Measurements from ENCODE around the gene RASSF8. TPM values are rescaled to one million over a fixed set of nuclear protein-coding genes. Genes with fewer than 3 reads are reported as not detected.
A peak's percentile ranks its signal among the peaks of the same experiment; 100 is the strongest.

RASSF8 gene, protein sequence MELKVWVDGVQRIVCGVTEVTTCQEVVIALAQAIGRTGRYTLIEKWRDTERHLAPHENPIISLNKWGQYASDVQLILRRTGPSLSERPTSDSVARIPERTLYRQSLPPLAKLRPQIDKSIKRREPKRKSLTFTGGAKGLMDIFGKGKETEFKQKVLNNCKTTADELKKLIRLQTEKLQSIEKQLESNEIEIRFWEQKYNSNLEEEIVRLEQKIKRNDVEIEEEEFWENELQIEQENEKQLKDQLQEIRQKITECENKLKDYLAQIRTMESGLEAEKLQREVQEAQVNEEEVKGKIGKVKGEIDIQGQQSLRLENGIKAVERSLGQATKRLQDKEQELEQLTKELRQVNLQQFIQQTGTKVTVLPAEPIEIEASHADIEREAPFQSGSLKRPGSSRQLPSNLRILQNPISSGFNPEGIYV
- total RNA-seq (2014; rRNA removed; shearing (Covaris generic)) = 22.9 and 34.3 TPM in 2 replicates

DNA sequence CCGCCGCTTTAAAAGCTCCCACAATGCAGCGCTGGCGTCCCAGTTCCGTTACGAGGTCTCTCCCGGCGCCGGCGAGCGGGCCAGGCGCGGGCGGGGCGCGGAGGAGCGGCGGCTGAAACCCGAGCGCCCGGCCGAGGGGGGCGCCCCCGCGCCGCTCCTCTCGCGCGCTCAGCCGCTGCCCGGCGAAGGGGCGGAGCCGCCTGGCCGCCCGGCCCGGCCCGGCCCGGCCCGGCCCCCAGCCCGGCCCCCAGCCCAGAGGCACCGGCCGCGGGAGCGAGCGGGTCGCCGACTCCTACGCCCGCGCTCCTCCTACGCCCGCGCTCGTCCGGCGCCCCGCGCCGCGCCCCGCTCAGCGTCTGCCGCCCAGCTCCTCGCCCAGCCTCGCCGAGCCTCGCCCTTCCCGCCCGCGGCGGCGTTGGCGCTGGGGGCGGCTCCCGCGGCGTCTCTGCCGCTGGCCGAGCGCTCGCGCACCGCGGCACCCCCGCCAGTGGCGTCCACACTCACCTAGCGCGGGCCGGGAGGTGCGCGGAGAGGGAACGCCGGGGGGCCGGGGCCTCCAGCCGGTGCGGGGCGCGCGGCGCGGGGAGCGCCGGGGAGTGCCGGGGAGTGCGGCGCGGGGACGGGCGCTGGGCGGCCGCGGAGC, at the start of gene RASSF8:
TSS of gene RASSF8 (plus strand) at position 255 of the 643 bp plus-strand sequence. CDS start 96,662 bp downstream, outside the sequence.
- DNase-seq = peak; percentile 94
- Histone ChIP-seq H3K4me3 (ENCODE audit: insufficient read depth, low read depth, low read length) (peak within 1 kb of the TSS; percentile 63), H3K36me3 (replicated peaks; ENCODE audit: control insufficient read depth, insufficient read depth, low read length) (no peaks in the 10 kb centered on the region; the same call in 1 of the 2 replicates), H3K27me3 (ENCODE audit: control insufficient read depth, insufficient read depth, low read length) (no peaks in the 10 kb centered on the region)

DNA sequence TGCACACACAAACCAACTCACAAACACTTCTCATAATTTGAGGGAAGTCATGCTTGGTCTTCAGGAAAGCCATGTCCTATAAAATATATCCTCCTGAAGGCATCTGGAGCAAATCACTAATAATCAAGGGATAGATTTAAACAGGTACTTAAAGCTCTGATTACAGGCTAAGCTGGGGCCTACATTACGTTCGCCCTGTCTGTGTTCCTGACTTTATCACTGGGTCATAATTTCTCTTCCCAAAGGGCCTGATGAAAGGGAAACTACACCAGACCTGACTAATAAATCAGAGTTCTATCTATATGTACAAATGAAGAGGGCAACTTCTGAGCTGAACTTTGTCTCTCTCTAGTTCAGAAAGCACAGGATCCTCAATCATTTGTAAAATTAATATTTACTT, 43.9 kb upstream of the RASSF8 start:
- no peak overlapping the region for H3K4me3 ChIP-seq (ENCODE audit: insufficient read depth, low read depth, low read length)
- H3K27me3 ChIP-seq (ENCODE audit: control insufficient read depth, insufficient read depth, low read length) = no peaks in the 10 kb centered on the region
- no peaks in the 10 kb centered on the region for H3K36me3 ChIP-seq (replicated peaks; ENCODE audit: control insufficient read depth, insufficient read depth, low read length)
- DNase-seq = no peak

DNA sequence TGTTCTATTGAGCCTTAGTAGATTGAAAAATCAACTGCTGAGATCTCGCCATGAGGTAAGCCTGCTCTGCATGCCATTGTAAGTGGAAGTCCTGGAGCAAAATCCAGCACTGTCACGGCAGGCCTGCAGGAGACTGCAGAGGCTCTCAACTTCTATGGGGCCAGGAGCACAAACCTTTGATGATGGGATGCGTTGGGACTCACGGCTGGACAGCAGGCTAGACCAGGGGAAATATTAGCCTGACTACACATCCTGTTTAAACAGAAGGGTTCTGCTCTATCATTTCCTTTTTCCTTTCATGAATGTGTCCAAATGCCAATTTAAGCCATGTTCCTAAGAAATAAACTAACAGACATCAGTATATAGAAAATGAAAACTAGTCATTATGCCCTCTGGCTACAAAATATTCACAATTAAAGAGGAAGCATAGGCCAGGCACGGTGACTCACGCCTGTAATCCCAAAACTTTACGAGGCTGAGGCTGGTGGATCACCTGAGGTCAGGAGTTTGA, 33.9 kb upstream of the RASSF8 start:
- DNase-seq = no peak
- no peaks in the 10 kb centered on the region for H3K27me3 ChIP-seq (ENCODE audit: control insufficient read depth, insufficient read depth, low read length)
- H3K36me3 ChIP-seq (replicated peaks; ENCODE audit: control insufficient read depth, insufficient read depth, low read length) = no peaks in the 10 kb centered on the region
- H3K4me3 ChIP-seq (ENCODE audit: insufficient read depth, low read depth, low read length) = no peak overlapping the region

DNA sequence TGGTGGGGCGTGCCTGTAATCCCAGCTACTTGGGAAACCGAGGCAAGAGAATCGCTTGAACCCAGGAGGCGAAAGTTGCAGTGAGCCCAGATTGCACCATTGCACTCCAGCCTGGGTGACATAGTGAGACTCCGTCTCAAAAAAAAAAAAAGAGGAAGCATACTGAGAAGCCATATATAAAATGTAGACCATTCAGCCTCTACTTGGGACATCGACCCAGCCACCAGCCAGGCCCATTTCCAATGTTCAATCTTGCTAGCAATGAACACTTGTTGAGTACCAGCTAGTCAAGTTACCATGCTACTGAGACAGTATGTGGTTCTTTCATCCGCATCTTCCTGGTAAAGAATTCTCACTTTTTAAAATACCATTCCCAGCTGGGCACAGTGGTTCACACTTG, 33.4 kb upstream of the RASSF8 start:
- Histone ChIP-seq H3K36me3 (replicated peaks; ENCODE audit: control insufficient read depth, insufficient read depth, low read length) (no peaks in the 10 kb centered on the region), H3K27me3 (ENCODE audit: control insufficient read depth, insufficient read depth, low read length) (no peaks in the 10 kb centered on the region), H3K4me3 (ENCODE audit: insufficient read depth, low read depth, low read length) (no peak overlapping the region)
- DNase-seq = no peak

DNA sequence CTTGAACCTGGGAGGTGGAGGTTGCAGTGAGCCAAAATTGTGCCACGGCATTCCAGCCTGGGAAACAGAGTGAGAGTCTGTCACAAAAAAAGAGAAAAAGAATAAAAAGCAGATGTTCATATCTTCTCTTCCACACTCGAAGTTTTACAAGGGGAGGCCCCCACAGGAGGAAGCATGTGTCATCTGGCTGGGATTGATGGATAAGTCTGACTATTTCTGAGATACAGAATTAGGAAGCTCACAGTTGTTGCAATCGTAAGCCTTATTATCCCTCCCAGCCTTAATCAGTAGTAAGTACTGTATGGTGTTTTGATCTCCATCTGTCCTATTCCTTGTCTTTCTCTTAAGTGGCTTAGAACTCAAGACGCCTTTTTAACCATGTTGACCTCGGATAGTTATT, 31.9 kb upstream of the RASSF8 start:
- no peak for DNase-seq
- no peak overlapping the region for H3K4me3 ChIP-seq (ENCODE audit: insufficient read depth, low read depth, low read length)
- H3K36me3 ChIP-seq (replicated peaks; ENCODE audit: control insufficient read depth, insufficient read depth, low read length) = no peaks in the 10 kb centered on the region
- H3K27me3 ChIP-seq (ENCODE audit: control insufficient read depth, insufficient read depth, low read length) = no peaks in the 10 kb centered on the region

DNA sequence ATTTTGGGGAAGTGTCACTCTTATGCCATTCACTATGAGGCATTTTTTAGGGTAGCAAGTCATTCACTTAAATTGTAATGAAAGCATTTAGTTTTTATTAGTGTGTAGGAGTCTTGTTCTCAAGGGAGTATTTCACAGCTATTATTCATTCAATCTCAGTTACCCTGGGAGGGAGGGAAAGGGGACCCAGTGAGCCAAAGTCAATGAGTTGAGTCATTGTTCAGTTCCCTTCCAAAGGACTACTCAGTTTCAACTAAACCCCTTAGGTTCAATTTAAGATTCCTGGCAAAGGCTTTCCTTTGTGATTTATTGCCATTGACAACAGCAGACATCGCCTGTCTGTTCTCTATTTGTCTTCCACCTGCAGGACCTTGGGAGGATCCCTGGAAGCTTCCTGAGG, 29.3 kb upstream of the RASSF8 start:
- Histone ChIP-seq H3K4me3 (ENCODE audit: insufficient read depth, low read depth, low read length) (no peak overlapping the region), H3K36me3 (replicated peaks; ENCODE audit: control insufficient read depth, insufficient read depth, low read length) (no peaks in the 10 kb centered on the region), H3K27me3 (ENCODE audit: control insufficient read depth, insufficient read depth, low read length) (no peaks in the 10 kb centered on the region)
- DNase-seq = no peak

DNA sequence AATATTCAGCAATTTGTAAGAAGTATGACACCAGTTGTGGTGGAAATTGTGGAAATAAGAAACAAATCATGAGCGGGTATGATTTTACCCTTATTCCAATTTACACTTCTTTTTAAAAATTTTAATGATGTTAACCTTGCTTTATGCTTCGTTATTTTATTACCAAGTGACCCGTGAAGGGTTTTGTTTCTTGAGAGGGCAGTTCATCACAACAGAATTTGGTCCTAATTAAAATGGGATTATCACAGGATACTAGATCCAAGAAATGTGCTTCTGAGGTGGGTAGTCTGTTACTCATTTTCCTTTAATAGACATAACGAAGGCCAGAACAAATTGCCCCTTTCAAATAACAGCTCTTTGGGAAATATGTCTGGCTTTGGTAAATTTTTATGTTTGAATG, 25.5 kb upstream of the RASSF8 start:
- Histone ChIP-seq H3K36me3 (replicated peaks; ENCODE audit: control insufficient read depth, insufficient read depth, low read length) (no peaks in the 10 kb centered on the region), H3K27me3 (ENCODE audit: control insufficient read depth, insufficient read depth, low read length) (no peaks in the 10 kb centered on the region), H3K4me3 (ENCODE audit: insufficient read depth, low read depth, low read length) (no peak overlapping the region)
- no peak for DNase-seq

DNA sequence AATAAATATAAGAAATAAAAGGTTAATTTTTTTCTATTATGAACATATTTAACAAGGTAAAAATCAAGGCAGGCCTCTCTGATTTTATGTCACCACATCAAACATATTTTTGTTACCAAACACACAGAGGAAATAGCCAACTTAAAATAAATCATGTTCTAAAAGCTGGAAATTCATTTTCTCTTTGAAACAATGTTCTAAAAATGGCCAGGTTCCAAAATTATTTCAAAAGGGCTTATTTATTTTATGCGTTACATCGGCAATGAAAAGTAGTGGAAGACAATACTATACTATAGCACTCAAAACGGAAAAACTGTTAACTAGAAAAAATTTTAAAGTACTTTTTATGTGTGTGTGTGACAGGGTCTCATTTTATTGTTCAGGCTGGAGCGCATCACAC, 24.0 kb upstream of the RASSF8 start:
- H3K27me3 ChIP-seq (ENCODE audit: control insufficient read depth, insufficient read depth, low read length) = no peaks in the 10 kb centered on the region
- DNase-seq = no peak
- H3K4me3 ChIP-seq (ENCODE audit: insufficient read depth, low read depth, low read length) = no peak overlapping the region
- H3K36me3 ChIP-seq (replicated peaks; ENCODE audit: control insufficient read depth, insufficient read depth, low read length) = no peaks in the 10 kb centered on the region

DNA sequence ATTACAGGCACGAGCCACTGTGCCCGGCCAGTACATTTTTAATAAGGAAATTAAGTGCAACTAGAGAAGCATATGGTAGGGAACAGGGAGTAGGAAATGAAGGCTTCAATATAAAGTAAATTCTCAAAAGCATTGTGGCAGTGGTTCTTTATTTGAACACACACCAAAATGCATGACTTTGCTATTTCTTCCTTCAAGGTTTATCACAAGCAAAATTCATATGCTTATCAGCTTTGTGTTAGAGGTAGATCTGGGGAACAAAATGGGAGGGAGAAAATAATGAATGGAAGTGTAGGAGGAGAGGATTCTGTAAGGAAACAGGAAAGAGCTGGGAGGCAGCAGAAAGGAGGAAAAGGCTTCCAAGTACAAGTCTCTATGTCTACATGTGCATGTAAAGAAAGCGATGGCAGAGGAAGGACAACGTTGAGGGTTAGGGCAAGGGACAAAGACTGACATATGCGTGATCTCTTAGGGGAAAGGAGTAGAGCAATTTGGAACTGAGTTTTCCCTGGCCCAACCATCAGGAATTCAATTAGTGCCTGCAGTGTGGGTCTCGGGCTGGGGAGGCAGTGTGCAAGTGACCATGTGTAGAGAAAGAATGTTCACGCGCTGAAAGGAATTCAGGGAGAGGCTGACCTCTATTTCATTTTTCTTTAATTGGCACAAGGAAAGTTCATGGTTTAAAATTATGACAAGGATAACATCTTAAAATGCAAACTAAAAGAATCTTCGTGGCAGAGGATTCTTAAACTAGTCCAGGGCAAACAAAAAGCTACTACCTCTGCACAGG, 22.9 kb upstream of the RASSF8 start:
- H3K4me3 ChIP-seq (ENCODE audit: insufficient read depth, low read depth, low read length) = no peak overlapping the region
- DNase-seq = no peak
- no peaks in the 10 kb centered on the region for H3K27me3 ChIP-seq (ENCODE audit: control insufficient read depth, insufficient read depth, low read length)
- no peaks in the 10 kb centered on the region for H3K36me3 ChIP-seq (replicated peaks; ENCODE audit: control insufficient read depth, insufficient read depth, low read length)

DNA sequence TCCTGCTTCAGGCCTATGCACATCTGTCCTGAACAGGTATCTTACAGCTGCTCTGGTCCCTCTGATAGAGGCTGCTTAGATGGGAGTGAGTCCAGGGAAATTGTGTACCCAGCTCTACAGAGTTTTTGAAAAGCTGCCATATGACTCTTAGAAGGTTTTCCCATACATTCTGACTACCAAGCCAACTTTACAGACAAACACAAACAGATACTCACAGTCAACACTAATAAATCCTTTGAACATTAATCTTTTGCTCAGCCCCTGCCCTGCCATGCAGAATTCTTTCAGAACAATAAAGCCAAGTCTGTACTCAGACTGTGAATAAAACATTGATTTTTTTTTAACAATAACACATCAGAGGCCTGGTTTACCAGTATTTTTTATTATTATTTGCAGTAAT, 21.4 kb upstream of the RASSF8 start:
- Histone ChIP-seq H3K36me3 (replicated peaks; ENCODE audit: control insufficient read depth, insufficient read depth, low read length) (no peaks in the 10 kb centered on the region), H3K4me3 (ENCODE audit: insufficient read depth, low read depth, low read length) (no peak overlapping the region), H3K27me3 (ENCODE audit: control insufficient read depth, insufficient read depth, low read length) (no peaks in the 10 kb centered on the region)
- no peak for DNase-seq

DNA sequence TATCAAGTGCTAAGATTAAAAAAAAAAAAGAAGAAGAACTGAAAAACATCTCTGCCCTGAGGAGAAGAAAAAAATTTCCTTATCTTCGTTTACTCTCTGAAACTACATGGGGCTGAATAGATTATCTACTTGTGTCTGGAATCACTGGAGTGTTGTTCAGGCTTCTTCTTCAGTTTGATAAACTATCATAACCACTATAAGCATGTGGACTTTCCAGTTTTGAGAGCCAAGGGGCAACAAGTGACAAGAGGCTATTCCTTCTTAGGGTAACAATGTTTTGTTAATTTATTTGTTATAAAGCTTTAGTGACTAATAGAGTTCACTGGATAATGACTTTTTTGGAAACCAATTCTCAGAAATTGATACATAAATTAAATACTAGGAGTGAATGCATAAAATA, 19.9 kb upstream of the RASSF8 start:
- H3K27me3 ChIP-seq (ENCODE audit: control insufficient read depth, insufficient read depth, low read length) = no peaks in the 10 kb centered on the region
- no peak for DNase-seq
- H3K36me3 ChIP-seq (replicated peaks; ENCODE audit: control insufficient read depth, insufficient read depth, low read length) = no peaks in the 10 kb centered on the region
- H3K4me3 ChIP-seq (ENCODE audit: insufficient read depth, low read depth, low read length) = no peak overlapping the region

DNA sequence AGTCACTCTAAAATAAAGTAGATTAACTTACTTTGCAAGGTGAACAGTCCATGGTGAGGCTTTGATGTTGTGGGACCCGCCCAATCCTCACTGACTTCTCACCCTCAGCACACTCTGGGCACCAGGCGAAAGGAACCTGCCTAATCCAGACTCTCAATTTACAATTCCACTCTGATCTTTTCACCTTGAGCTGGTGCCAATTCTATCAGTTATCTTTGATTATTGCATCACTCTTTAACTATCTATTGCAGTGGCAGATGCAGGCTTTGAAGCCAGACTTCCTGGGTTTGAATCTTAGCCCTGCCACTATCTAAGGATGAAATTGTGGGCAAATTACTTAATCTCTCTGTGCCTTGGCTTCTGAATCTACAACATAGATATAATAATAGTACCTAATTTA, 18.9 kb upstream of the RASSF8 start:
- Histone ChIP-seq H3K4me3 (ENCODE audit: insufficient read depth, low read depth, low read length) (no peak overlapping the region), H3K36me3 (replicated peaks; ENCODE audit: control insufficient read depth, insufficient read depth, low read length) (no peaks in the 10 kb centered on the region), H3K27me3 (ENCODE audit: control insufficient read depth, insufficient read depth, low read length) (no peaks in the 10 kb centered on the region)
- DNase-seq = no peak

DNA sequence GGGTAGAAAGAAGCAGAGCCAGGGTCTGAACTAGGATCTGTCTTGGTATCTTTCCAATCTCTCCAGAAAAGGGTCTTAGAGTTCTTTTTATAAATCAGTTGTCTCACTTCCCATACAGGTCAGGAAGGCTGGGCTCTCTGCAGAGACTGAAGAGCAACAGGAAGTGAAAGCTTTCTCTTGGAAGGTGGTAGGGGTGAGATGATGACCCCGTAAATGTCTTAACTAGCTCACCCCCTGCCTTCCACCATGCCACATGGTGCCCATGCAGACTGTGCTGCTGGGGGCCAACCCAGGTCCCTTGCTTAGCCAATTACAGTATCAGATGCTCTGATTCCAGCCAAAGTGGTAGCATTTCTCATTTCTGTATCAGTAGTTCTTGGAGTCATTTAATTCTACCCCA, 17.6 kb upstream of the RASSF8 start:
- DNase-seq = no peak
- H3K36me3 ChIP-seq (replicated peaks; ENCODE audit: control insufficient read depth, insufficient read depth, low read length) = no peaks in the 10 kb centered on the region
- H3K27me3 ChIP-seq (ENCODE audit: control insufficient read depth, insufficient read depth, low read length) = no peaks in the 10 kb centered on the region
- no peak overlapping the region for H3K4me3 ChIP-seq (ENCODE audit: insufficient read depth, low read depth, low read length)

DNA sequence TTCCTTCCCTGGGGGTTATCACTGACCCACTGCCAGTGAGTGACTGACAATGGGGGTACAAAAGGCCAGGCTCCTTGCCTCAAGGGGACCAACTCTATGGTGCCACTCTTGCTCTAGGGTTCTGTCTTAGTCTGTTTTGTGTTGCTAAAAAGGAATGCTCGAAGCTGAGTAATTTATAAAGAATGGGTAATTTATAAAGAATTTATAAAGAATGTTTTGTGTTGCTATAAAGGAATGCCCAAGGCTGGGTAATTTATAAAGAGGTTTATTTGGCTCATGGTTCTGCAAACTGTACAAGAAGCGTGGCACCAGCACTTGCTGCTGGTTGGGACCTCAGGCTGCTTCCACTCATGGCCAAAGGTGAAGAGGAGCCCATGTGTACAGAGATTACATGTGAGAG, 15.8 kb upstream of the RASSF8 start:
- Histone ChIP-seq H3K36me3 (replicated peaks; ENCODE audit: control insufficient read depth, insufficient read depth, low read length) (no peaks in the 10 kb centered on the region), H3K27me3 (ENCODE audit: control insufficient read depth, insufficient read depth, low read length) (no peaks in the 10 kb centered on the region), H3K4me3 (ENCODE audit: insufficient read depth, low read depth, low read length) (no peak overlapping the region)
- DNase-seq = no peak

All from H7 (cell line).